GM12872 (cell line): ENCODE results near the gene RCOR2.

ENCODE experiments used
- CTCF ChIP-seq: IDR thresholded peaks from 3 replicates; pipeline ENCODE4 v1.5.1; 2011; ENCODE audit warnings: low read depth, mild to moderate bottlenecking, low read length, moderate library complexity; ENCODE audit not compliant: insufficient read depth

Gene RCOR2

GRCh38 chr11:63916837-63917691 lies at the start of gene RCOR2:
Gene RCOR2, minus strand, starts transcription at chr11:63917164. Its CDS starts 708 bp downstream, at chr11:63916456.
- TF ChIP-seq CTCF: no peak

- no peak for TF ChIP-seq CTCF
These were observed 49.5 kb upstream of the RCOR2 start for GRCh38 chr11:63966444-63966843.

- TF ChIP-seq CTCF: no peak
These were observed 44.8 kb upstream of the RCOR2 start for GRCh38 chr11:63961608-63962412.

- no peak for TF ChIP-seq CTCF
These were observed 41.0 kb upstream of the RCOR2 start for GRCh38 chr11:63958008-63958407.

- TF ChIP-seq CTCF: no peak
These were observed 35.6 kb upstream of the RCOR2 start for GRCh38 chr11:63952570-63952969.

- TF ChIP-seq CTCF: no peak
These were observed 35.0 kb upstream of the RCOR2 start for GRCh38 chr11:63951779-63952536.
